ENCODE data around the gene C11orf91.

Gene C11orf91

GRCh38 chr11:33696411-33696810, 4.2 kb downstream of the C11orf91 start:
- Histone ChIP-seq H3K27ac (ENCODE audit: low read length) (no peak overlapping the region), H3K36me3 (ENCODE audit: insufficient read depth, low read length) (no peaks in the 10 kb centered on the region), H3K4me1 (ENCODE audit: insufficient read depth, low read length) (peaks cover 12% of the 10 kb centered on the region), H2AFZ (ENCODE audit: low read depth, low read length) (no peak overlapping the region), H3K9ac (ENCODE audit: low read depth, low read length) (no peak overlapping the region), H3K79me2 (ENCODE audit: insufficient read depth, low read length) (no peaks in the 10 kb centered on the region), H3K27me3 (ENCODE audit: insufficient read depth, low read length, poor library complexity) (peaks cover 47% of the 10 kb centered on the region), H3K4me2 (ENCODE audit: insufficient read depth, low read length) (no peak overlapping the region), H3K9me3 (ENCODE audit: insufficient read depth, low read length, severe bottlenecking) (no peaks in the 10 kb centered on the region), H3K4me3 (ENCODE audit: low read depth in 1 of 2, low read length in 2 of 2) (no peak overlapping the region), H4K20me1 (ENCODE audit: insufficient read depth, low read length) (no peaks in the 10 kb centered on the region)
- no peak for DNase-seq
- no peak for ATAC-seq (ENCODE audit: insufficient read depth, low read depth)
- TF ChIP-seq CTCF (IDR thresholded peaks at IDR 0.05; ENCODE audit: borderline replicate concordance, extremely low read depth, low read length, poor library complexity, severe bottlenecking) = no peak
- no peak for TF ChIP-seq EZH2 (IDR thresholded peaks at IDR 0.05; ENCODE audit: borderline replicate concordance, low read depth, low read length, severe bottlenecking)

- Histone ChIP-seq H3K9me3 (ENCODE audit: insufficient read depth, low read length, severe bottlenecking) (no peaks in the 10 kb centered on the region), H4K20me1 (ENCODE audit: insufficient read depth, low read length) (no peaks in the 10 kb centered on the region), H3K79me2 (ENCODE audit: insufficient read depth, low read length) (no peaks in the 10 kb centered on the region), H3K4me3 (ENCODE audit: low read depth in 1 of 2, low read length in 2 of 2) (no peak overlapping the region), H2AFZ (ENCODE audit: low read depth, low read length) (no peak overlapping the region), H3K4me2 (ENCODE audit: insufficient read depth, low read length) (no peak overlapping the region), H3K27me3 (ENCODE audit: insufficient read depth, low read length, poor library complexity) (peaks cover 47% of the 10 kb centered on the region), H3K27ac (ENCODE audit: low read length) (no peak overlapping the region), H3K36me3 (ENCODE audit: insufficient read depth, low read length) (no peaks in the 10 kb centered on the region), H3K4me1 (ENCODE audit: insufficient read depth, low read length) (peaks cover 4% of the 10 kb centered on the region), H3K9ac (ENCODE audit: low read depth, low read length) (no peak overlapping the region)
- no peak for DNase-seq
- no peak for TF ChIP-seq EZH2 (IDR thresholded peaks at IDR 0.05; ENCODE audit: borderline replicate concordance, low read depth, low read length, severe bottlenecking)
- TF ChIP-seq CTCF (IDR thresholded peaks at IDR 0.05; ENCODE audit: borderline replicate concordance, extremely low read depth, low read length, poor library complexity, severe bottlenecking) = no peak
- no peak for ATAC-seq (ENCODE audit: insufficient read depth, low read depth)
These were observed 5.5 kb downstream of the C11orf91 start for GRCh38 chr11:33695051-33695566.

GRCh38 chr11:33694346-33695050, 6.1 kb downstream of the C11orf91 start:
- H3K4me2 ChIP-seq (ENCODE audit: insufficient read depth, low read length) = no peak overlapping the region
- no peaks in the 10 kb centered on the region for H4K20me1 ChIP-seq (ENCODE audit: insufficient read depth, low read length)
- H3K4me1 ChIP-seq (ENCODE audit: insufficient read depth, low read length) = no peaks in the 10 kb centered on the region
- H3K27me3 ChIP-seq (ENCODE audit: insufficient read depth, low read length, poor library complexity) = peaks cover 47% of the 10 kb centered on the region
- H3K36me3 ChIP-seq (ENCODE audit: insufficient read depth, low read length) = no peaks in the 10 kb centered on the region
- no peaks in the 10 kb centered on the region for H3K9me3 ChIP-seq (ENCODE audit: insufficient read depth, low read length, severe bottlenecking)
- H3K27ac ChIP-seq (ENCODE audit: low read length) = no peak overlapping the region
- H3K4me3 ChIP-seq (ENCODE audit: low read depth in 1 of 2, low read length in 2 of 2) = no peak overlapping the region
- DNase-seq (no peak), ATAC-seq (ENCODE audit: insufficient read depth, low read depth) (no peak)
- H3K9ac ChIP-seq (ENCODE audit: low read depth, low read length) = no peak overlapping the region
- TF ChIP-seq EZH2 (IDR thresholded peaks at IDR 0.05; ENCODE audit: borderline replicate concordance, low read depth, low read length, severe bottlenecking) (no peak), CTCF (IDR thresholded peaks at IDR 0.05; ENCODE audit: borderline replicate concordance, extremely low read depth, low read length, poor library complexity, severe bottlenecking) (no peak)
- H3K79me2 ChIP-seq (ENCODE audit: insufficient read depth, low read length) = no peaks in the 10 kb centered on the region
- no peak overlapping the region for H2AFZ ChIP-seq (ENCODE audit: low read depth, low read length)

All from DND-41 (cell line).